ENCODE measurements around the gene DNM1. TPM values are rescaled to one million over a fixed set of nuclear protein-coding genes. Genes with fewer than 3 reads are reported as not detected.

DNM1 gene
- total RNA-seq, 1 experiment from 2014 or later: 2.0 TPM

DNA sequence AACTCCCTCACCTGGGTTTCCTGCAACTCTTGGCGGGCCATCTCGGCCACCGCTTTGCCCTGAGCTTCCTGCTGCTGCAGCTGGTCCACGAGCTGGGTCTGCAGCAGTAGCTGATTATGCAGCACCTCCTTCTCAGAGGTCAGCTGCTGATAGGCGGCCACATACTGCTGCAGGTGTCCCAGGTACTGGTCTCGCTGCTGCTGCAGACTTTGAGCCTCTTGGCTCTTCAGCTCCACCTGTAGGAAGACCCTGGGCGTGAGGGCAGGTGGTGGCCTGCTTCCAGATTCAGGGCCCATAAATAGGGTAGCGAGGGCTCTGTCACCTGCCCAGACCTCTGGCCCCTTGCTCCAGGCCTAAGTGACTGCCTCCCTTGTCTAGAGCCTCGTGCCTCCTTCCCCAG is 56.0 kb downstream of the DNM1 start:
- POLR2A ChIA-PET: no interaction called here
- peaks cover 58% of the 10 kb centered on the region for H3K36me3 Mint-ChIP-seq (ENCODE audit: insufficient read depth, unreplicated experiment)
- H3K4me1 Mint-ChIP-seq (ENCODE audit: insufficient read depth, unreplicated experiment): peaks cover 6% of the 10 kb centered on the region

DNA sequence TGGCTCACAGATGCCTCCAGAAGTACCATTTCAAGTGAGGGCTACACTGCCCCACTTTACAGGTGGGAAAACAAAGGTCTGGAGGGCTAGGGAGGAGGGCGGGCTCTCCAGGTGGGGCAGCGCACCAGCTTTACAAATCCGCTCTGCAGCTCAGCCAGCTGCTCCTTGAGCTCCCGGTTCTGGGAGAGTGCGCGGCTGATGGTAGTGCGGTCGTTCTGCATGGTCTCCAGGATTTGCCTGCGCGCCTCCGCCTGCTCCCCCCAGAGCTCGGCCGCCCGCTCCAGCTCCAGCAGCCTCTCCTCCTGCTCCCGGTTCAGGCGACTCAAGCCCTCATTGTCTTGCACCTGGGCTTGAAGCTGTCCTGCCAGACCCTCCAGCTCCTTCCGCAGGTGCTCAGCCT is 57.2 kb downstream of the DNM1 start:
- H3K27ac Mint-ChIP-seq (ENCODE audit: low read depth, unreplicated experiment): no peak overlapping the region
- H3K4me1 Mint-ChIP-seq (ENCODE audit: insufficient read depth, unreplicated experiment): no peaks in the 10 kb centered on the region
- H3K27me3 Mint-ChIP-seq (ENCODE audit: insufficient read depth, unreplicated experiment): no peaks in the 10 kb centered on the region
- no peaks in the 10 kb centered on the region for H3K9me3 Mint-ChIP-seq (ENCODE audit: unreplicated experiment)
- peaks cover 64% of the 10 kb centered on the region for H3K36me3 Mint-ChIP-seq (ENCODE audit: insufficient read depth, unreplicated experiment)
- H3K4me3 Mint-ChIP-seq (ENCODE audit: unreplicated experiment): no peak overlapping the region
- ChIA-PET POLR2A (interaction anchor here (0.9 kb wide), 1 partner anchor 10 kb away, joined by 3 read pairs; no protein-coding TSS in a partner anchor), CTCF (no interaction called here)
- DNase-seq (ENCODE audit: unreplicated experiment): no peak
- intact Hi-C loops (cut with micrococcal nuclease): no loop called here
- no TSS peak for BruUV-seq (replicated peaks)
- TF ChIP-seq, protein P1, sequence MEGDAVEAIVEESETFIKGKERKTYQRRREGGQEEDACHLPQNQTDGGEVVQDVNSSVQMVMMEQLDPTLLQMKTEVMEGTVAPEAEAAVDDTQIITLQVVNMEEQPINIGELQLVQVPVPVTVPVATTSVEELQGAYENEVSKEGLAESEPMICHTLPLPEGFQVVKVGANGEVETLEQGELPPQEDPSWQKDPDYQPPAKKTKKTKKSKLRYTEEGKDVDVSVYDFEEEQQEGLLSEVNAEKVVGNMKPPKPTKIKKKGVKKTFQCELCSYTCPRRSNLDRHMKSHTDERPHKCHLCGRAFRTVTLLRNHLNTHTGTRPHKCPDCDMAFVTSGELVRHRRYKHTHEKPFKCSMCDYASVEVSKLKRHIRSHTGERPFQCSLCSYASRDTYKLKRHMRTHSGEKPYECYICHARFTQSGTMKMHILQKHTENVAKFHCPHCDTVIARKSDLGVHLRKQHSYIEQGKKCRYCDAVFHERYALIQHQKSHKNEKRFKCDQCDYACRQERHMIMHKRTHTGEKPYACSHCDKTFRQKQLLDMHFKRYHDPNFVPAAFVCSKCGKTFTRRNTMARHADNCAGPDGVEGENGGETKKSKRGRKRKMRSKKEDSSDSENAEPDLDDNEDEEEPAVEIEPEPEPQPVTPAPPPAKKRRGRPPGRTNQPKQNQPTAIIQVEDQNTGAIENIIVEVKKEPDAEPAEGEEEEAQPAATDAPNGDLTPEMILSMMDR (IDR thresholded peaks at IDR 0.05; ENCODE audit: unreplicated experiment): no peak

More for the DNA sequence above, 56.0 kb downstream of the DNM1 start:
- Mint-ChIP-seq H3K27me3 (ENCODE audit: insufficient read depth, unreplicated experiment) (no peaks in the 10 kb centered on the region), H3K9me3 (ENCODE audit: unreplicated experiment) (no peaks in the 10 kb centered on the region), H3K4me3 (ENCODE audit: unreplicated experiment) (no peak overlapping the region), H3K27ac (ENCODE audit: low read depth, unreplicated experiment) (no peak overlapping the region)
- DNase-seq (ENCODE audit: unreplicated experiment): no peak
- no TSS peak for BruUV-seq (replicated peaks)
- intact Hi-C loops (cut with micrococcal nuclease): no loop called here
- TF ChIP-seq, protein P1 (IDR thresholded peaks at IDR 0.05; ENCODE audit: unreplicated experiment): no peak
- CTCF ChIA-PET: no interaction called here

DNA sequence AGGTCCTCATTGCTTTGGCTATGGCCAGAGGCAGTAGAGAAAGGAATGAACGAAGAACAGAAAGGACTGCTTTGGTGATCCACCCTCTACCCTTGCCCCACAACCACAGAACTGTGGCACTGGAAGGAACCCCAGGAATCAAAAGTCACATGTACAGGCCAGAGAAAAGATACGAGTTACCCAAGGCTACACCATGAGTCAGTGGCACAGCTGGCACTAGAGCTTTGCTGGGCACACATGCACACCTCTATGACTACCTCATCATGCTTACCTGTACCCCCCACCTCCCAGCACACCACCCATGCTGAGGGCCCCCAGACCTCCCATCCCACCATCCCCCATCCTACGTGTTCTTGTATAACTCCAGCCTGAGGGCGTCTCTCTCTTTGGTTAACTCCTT is 59.5 kb downstream of the DNM1 start:
- peaks cover 55% of the 10 kb centered on the region for H3K36me3 Mint-ChIP-seq (ENCODE audit: insufficient read depth, unreplicated experiment)
- TF ChIP-seq, protein P1 (IDR thresholded peaks at IDR 0.05; ENCODE audit: unreplicated experiment): no peak
- no peak overlapping the region for H3K27ac Mint-ChIP-seq (ENCODE audit: low read depth, unreplicated experiment)
- intact Hi-C loops (cut with micrococcal nuclease): no loop called here
- CTCF ChIA-PET: interaction anchor here (0.6 to 1.3 kb wide), 2 partner anchors 13 to 666 kb away, joined by 4 to 5 read pairs; no protein-coding TSS in a partner anchor
- POLR2A ChIA-PET: interaction anchor here (1.0 to 1.4 kb wide), 2 partner anchors 13 to 22 kb away, joined by 3 to 4 read pairs; partner anchors contain the start of genes GOLGA2 and SWI5
- no peaks in the 10 kb centered on the region for H3K4me1 Mint-ChIP-seq (ENCODE audit: insufficient read depth, unreplicated experiment)
- no TSS peak for BruUV-seq (replicated peaks)
- no peak for DNase-seq (ENCODE audit: unreplicated experiment)
- H3K4me3 Mint-ChIP-seq (ENCODE audit: unreplicated experiment): no peak overlapping the region
- H3K9me3 Mint-ChIP-seq (ENCODE audit: unreplicated experiment): no peaks in the 10 kb centered on the region
- H3K27me3 Mint-ChIP-seq (ENCODE audit: insufficient read depth, unreplicated experiment): no peaks in the 10 kb centered on the region

DNA sequence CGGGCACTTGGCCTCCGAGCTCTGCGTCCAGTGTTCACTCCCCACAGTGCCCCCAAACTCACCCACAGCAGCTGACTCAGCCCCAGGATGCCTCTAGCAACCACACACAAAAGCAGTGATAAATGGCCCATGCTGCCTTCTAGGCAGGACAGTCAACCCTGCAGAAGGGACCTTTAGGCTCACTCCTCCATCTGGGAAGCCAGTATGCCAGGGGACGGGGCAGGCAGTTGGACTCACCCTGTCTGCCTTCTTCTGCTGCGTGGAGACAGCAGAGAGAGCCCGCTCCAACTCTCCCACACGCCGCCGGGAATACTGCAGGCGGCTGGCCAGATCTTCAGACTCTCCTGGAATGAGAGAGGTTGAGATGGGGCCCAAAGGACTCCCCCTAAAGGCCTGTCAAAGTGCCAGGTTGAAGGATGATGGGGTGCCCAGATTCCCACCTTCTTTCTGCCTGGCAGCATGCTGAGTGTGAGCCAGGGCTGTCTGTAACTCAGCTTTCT is 62.2 kb downstream of the DNM1 start:
- TF ChIP-seq, protein P1 (IDR thresholded peaks at IDR 0.05; ENCODE audit: unreplicated experiment): no peak
- intact Hi-C loops (cut with micrococcal nuclease): no loop called here
- DNase-seq (ENCODE audit: unreplicated experiment): no peak
- BruUV-seq (replicated peaks): no TSS peak
- Mint-ChIP-seq H3K27ac (ENCODE audit: low read depth, unreplicated experiment) (no peak overlapping the region), H3K27me3 (ENCODE audit: insufficient read depth, unreplicated experiment) (no peaks in the 10 kb centered on the region), H3K4me3 (ENCODE audit: unreplicated experiment) (no peak overlapping the region), H3K4me1 (ENCODE audit: insufficient read depth, unreplicated experiment) (no peaks in the 10 kb centered on the region), H3K36me3 (ENCODE audit: insufficient read depth, unreplicated experiment) (peaks cover 47% of the 10 kb centered on the region), H3K9me3 (ENCODE audit: unreplicated experiment) (no peaks in the 10 kb centered on the region)
- POLR2A ChIA-PET: no interaction called here
- CTCF ChIA-PET: no interaction called here
